Liver (tissue), 3 donors: Measurements from ENCODE around the gene LDB2.

Experiments used
- EGR1 ChIP-seq, 2 donors: IDR thresholded peaks; 2 replicates each; pipeline ENCODE4 v1.6.1; 2016 to 2018; ENCODE audit warnings: antibody characterized with exemption in 2 of 2, low read depth in 2 of 2
- FOXA2 ChIP-seq: IDR thresholded peaks from 2 replicates; pipeline ENCODE4 v1.6.1; 2016; ENCODE audit warnings: antibody characterized with exemption
- GABPA ChIP-seq, 2 donors: IDR thresholded peaks in 1 of 2; conservative IDR thresholded peaks in 1 of 2; 2 replicates each; pipeline ENCODE4 v1.6.1; 2016; ENCODE audit warnings: antibody characterized with exemption in 2 of 2, mild to moderate bottlenecking in 1 of 2, moderate library complexity in 1 of 2
- HNF4A ChIP-seq, 2 donors: conservative IDR thresholded peaks; 2 replicates each; pipeline ENCODE4 v1.6.1; 2016; ENCODE audit warnings: antibody characterized with exemption in 2 of 2, mild to moderate bottlenecking in 2 of 2
- JUND ChIP-seq, 2 donors: IDR thresholded peaks; 2 replicates each; pipeline ENCODE4 v1.6.1; 2016; ENCODE audit warnings: antibody characterized with exemption in 2 of 2
- NR2F2 ChIP-seq: IDR thresholded peaks from 2 replicates; pipeline ENCODE4 v1.6.1; 2016; ENCODE audit warnings: antibody characterized with exemption
- RAD21 ChIP-seq, 2 donors: IDR thresholded peaks; 2 replicates each; pipeline ENCODE4 v1.6.1; 2016; ENCODE audit warnings: antibody characterized with exemption in 2 of 2, mild to moderate bottlenecking in 2 of 2
- SP1 ChIP-seq: IDR thresholded peaks from 2 replicates; pipeline ENCODE4 v1.6.1; 2018; ENCODE audit warnings: antibody characterized with exemption, mild to moderate bottlenecking
- TAF1 ChIP-seq: conservative IDR thresholded peaks from 2 replicates; pipeline ENCODE4 v1.6.1; 2016; ENCODE audit warnings: antibody characterized with exemption, mild to moderate bottlenecking
- YY1 ChIP-seq: IDR thresholded peaks from 2 replicates; pipeline ENCODE4 v1.6.1; 2016; ENCODE audit warnings: antibody characterized with exemption, mild to moderate bottlenecking
- TF ChIP-seq, protein P1 (sequence below): fragments of 150-350 bp; IDR thresholded peaks from 2 replicates; pipeline ENCODE4 v1.5.1; 2017; ENCODE audit warnings: improper control_type of control experiment, low read depth, low read length; ENCODE audit not compliant: missing input control
- TF ChIP-seq, protein P2 (sequence below): IDR thresholded peaks from 2 replicates; pipeline ENCODE4 v1.6.1; 2016; ENCODE audit warnings: antibody characterized with exemption, mild to moderate bottlenecking
- TF ChIP-seq, protein P3 (sequence below): IDR thresholded peaks from 2 replicates; pipeline ENCODE4 v1.6.1; 2016; ENCODE audit warnings: antibody characterized with exemption
- TF ChIP-seq, protein P4 (sequence below): IDR thresholded peaks from 2 replicates; pipeline ENCODE4 v1.6.1; 2016; ENCODE audit warnings: antibody characterized with exemption
- donor health status: healthy.
- donor health status: healthy.

DNA sequence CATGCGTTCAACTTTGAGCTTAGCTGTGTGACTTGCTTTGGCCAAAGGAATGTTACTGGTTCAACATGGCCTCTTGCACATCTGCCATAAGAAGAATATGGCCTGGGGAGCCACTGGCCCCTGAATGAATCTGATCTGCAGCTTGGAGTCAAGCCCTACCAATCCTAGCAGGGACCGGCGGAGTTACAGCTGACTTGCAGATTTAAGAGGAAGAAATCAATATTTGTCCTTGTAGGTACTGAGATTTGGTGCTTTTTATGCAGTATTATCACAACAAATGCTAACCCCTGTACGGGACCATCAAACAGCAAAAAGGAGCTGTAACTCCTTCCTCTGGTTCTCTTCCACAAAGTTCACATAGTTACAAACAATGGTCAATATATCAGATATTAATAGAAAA, 252.0 kb downstream of the LDB2 start:
- TF ChIP-seq, protein P1, sequence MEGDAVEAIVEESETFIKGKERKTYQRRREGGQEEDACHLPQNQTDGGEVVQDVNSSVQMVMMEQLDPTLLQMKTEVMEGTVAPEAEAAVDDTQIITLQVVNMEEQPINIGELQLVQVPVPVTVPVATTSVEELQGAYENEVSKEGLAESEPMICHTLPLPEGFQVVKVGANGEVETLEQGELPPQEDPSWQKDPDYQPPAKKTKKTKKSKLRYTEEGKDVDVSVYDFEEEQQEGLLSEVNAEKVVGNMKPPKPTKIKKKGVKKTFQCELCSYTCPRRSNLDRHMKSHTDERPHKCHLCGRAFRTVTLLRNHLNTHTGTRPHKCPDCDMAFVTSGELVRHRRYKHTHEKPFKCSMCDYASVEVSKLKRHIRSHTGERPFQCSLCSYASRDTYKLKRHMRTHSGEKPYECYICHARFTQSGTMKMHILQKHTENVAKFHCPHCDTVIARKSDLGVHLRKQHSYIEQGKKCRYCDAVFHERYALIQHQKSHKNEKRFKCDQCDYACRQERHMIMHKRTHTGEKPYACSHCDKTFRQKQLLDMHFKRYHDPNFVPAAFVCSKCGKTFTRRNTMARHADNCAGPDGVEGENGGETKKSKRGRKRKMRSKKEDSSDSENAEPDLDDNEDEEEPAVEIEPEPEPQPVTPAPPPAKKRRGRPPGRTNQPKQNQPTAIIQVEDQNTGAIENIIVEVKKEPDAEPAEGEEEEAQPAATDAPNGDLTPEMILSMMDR = no peak
- TF ChIP-seq TAF1 (no peak), YY1 (no peak), HNF4A (conservative IDR thresholded peaks at IDR 0.05) (no peak), RAD21 (IDR thresholded peaks at IDR 0.05) (no peak), JUND (IDR thresholded peaks at IDR 0.05) (no peak), FOXA2 (no peak), NR2F2 (no peak), GABPA (IDR thresholded peaks at IDR 0.05 in 1 of 2, conservative IDR thresholded peaks at IDR 0.05 in 1 of 2) (no peak), EGR1 (IDR thresholded peaks at IDR 0.05; ENCODE audit: low read depth in 2 of 2) (no peak), SP1 (no peak)
- TF ChIP-seq, protein P2, sequence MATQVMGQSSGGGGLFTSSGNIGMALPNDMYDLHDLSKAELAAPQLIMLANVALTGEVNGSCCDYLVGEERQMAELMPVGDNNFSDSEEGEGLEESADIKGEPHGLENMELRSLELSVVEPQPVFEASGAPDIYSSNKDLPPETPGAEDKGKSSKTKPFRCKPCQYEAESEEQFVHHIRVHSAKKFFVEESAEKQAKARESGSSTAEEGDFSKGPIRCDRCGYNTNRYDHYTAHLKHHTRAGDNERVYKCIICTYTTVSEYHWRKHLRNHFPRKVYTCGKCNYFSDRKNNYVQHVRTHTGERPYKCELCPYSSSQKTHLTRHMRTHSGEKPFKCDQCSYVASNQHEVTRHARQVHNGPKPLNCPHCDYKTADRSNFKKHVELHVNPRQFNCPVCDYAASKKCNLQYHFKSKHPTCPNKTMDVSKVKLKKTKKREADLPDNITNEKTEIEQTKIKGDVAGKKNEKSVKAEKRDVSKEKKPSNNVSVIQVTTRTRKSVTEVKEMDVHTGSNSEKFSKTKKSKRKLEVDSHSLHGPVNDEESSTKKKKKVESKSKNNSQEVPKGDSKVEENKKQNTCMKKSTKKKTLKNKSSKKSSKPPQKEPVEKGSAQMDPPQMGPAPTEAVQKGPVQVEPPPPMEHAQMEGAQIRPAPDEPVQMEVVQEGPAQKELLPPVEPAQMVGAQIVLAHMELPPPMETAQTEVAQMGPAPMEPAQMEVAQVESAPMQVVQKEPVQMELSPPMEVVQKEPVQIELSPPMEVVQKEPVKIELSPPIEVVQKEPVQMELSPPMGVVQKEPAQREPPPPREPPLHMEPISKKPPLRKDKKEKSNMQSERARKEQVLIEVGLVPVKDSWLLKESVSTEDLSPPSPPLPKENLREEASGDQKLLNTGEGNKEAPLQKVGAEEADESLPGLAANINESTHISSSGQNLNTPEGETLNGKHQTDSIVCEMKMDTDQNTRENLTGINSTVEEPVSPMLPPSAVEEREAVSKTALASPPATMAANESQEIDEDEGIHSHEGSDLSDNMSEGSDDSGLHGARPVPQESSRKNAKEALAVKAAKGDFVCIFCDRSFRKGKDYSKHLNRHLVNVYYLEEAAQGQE = no peak
- TF ChIP-seq, protein P3, sequence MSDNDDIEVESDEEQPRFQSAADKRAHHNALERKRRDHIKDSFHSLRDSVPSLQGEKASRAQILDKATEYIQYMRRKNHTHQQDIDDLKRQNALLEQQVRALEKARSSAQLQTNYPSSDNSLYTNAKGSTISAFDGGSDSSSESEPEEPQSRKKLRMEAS = no peak
- TF ChIP-seq, protein P4, sequence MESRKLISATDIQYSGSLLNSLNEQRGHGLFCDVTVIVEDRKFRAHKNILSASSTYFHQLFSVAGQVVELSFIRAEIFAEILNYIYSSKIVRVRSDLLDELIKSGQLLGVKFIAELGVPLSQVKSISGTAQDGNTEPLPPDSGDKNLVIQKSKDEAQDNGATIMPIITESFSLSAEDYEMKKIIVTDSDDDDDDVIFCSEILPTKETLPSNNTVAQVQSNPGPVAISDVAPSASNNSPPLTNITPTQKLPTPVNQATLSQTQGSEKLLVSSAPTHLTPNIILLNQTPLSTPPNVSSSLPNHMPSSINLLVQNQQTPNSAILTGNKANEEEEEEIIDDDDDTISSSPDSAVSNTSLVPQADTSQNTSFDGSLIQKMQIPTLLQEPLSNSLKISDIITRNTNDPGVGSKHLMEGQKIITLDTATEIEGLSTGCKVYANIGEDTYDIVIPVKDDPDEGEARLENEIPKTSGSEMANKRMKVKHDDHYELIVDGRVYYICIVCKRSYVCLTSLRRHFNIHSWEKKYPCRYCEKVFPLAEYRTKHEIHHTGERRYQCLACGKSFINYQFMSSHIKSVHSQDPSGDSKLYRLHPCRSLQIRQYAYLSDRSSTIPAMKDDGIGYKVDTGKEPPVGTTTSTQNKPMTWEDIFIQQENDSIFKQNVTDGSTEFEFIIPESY = no peak
